Measurements from ENCODE around the gene CELF4.

The CELF4 gene

GRCh38 chr18:37524139-37524497, 41.5 kb downstream of the CELF4 start:
- H3K27ac ChIP-seq, result no peak overlapping the region
- TF ChIP-seq ZFX (IDR thresholded peaks at IDR 0.05) (no peak), CTCF (conservative IDR thresholded peaks at IDR 0.05) (no peak)

GRCh38 chr18:37521510-37522465, 43.8 kb downstream of the CELF4 start:
- TF ChIP-seq CTCF (conservative IDR thresholded peaks at IDR 0.05) (no peak), ZFX (IDR thresholded peaks at IDR 0.05) (no peak)
- H3K27ac ChIP-seq, result no peak overlapping the region

- no peak overlapping the region for H3K27ac ChIP-seq
- TF ChIP-seq CTCF (conservative IDR thresholded peaks at IDR 0.05) (no peak), ZFX (IDR thresholded peaks at IDR 0.05) (no peak)
Observed at GRCh38 chr18:37520508-37520907, 45.1 kb downstream of the CELF4 start.

GRCh38 chr18:37519510-37520135, 46.0 kb downstream of the CELF4 start:
- H3K27ac ChIP-seq, result no peak overlapping the region
- no peak for TF ChIP-seq ZFX (IDR thresholded peaks at IDR 0.05)
- no peak for TF ChIP-seq CTCF (conservative IDR thresholded peaks at IDR 0.05)

GRCh38 chr18:37516361-37516853, 49.2 kb downstream of the CELF4 start:
- TF ChIP-seq ZFX (IDR thresholded peaks at IDR 0.05), result no peak
- no peak for TF ChIP-seq CTCF (conservative IDR thresholded peaks at IDR 0.05)
- H3K27ac ChIP-seq, result no peak overlapping the region

GRCh38 chr18:37514953-37515352, 50.6 kb downstream of the CELF4 start:
- no peak overlapping the region for H3K27ac ChIP-seq
- no peak for TF ChIP-seq CTCF (conservative IDR thresholded peaks at IDR 0.05)
- no peak for TF ChIP-seq ZFX (IDR thresholded peaks at IDR 0.05)

GRCh38 chr18:37512400-37512799, 53.2 kb downstream of the CELF4 start:
- no peak overlapping the region for H3K27ac ChIP-seq
- TF ChIP-seq ZFX (IDR thresholded peaks at IDR 0.05) (no peak), CTCF (conservative IDR thresholded peaks at IDR 0.05) (no peak)

Data from C4-2B (cell line).